C1 segment of cervical spinal cord (tissue), 14 donors: ENCODE measurements around the gene KTN1.

Source experiments
- DNase-seq, 14 donors: peaks; one replicate each; lab custom pipeline; 2025; lab: John Stamatoyannopoulos, UW

Gene KTN1

DNA sequence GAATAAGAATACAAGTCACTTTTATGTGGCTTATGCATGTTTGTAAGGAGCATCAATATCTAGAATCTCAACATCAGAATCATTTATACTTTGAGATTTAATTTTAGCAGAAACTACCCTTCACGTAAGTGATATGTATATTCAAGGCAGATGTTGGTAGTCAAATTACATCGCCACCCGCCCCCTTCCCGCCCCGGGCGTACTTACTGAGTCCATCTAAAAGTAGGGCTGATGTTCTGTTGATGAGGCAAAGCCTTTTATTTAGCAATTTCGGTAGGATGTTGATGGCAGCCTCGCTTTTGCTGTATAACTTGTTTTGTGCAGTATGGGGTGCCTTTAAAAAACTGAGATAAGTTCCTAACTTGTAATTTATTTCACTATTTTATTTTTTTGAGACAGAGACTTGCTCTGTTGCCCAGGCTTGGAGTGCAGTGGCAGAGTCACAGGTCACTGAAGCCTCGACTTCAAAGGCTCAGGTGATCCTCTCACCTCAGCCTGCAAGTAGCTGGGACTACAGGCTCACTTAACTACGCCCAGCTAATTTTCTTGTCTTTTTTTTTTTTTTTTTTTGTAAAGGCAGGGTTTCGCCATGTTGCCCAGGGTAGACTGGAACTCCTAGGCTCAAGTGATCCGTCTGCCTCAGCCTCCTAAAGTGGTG, 30.8 kb downstream of the KTN1 start:
- DNase-seq, result no peak

DNA sequence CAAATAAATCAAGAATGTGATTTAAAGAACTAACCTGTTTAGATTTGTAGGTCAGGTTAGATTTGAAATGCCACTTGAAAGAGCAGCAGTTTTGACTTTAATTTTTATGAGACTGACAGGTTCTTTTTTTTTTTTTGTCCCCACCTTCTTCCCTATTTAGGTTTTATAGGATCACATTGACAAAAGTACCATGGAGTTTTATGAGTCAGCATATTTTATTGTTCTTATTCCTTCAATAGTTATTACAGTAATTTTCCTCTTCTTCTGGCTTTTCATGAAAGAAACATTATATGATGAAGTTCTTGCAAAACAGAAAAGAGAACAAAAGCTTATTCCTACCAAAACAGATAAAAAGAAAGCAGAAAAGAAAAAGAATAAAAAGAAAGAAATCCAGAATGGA, 31.9 kb downstream of the KTN1 start:
- DNase-seq, result no peak

GRCh38 chr14:55614304-55614703, 34.3 kb downstream of the KTN1 start:
- no peak for DNase-seq

GRCh38 chr14:55620277-55620676, 40.3 kb downstream of the KTN1 start:
- DNase-seq, result no peak

DNA sequence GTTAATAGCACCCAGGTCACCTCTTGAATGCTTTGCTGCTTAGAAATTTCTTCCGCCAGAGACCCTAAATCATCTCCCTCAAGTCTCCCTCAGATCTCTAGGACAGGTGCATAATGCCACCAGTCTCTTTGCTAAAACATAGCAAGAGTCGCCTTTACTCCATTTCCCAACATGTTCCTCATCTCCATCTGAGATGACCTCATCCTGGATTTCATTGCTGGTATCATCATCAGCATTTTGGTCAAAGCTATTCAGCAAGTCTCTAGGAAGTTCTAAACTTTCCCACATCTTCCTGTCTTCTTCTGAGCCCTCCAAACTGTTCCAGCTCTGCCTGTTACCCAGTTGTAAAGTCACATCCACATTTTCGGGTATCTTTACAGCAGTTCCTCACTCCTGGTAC, 41.0 kb downstream of the KTN1 start:
- no peak for DNase-seq

- DNase-seq, result no peak
Observed at GRCh38 chr14:55621391-55621790, 41.4 kb downstream of the KTN1 start.

GRCh38 chr14:55624913-55625312, 44.9 kb downstream of the KTN1 start:
- no peak for DNase-seq

- no peak for DNase-seq
Observed at GRCh38 chr14:55625481-55625880, 45.5 kb downstream of the KTN1 start.

- DNase-seq, result no peak
Observed at GRCh38 chr14:55626131-55626530, 46.1 kb downstream of the KTN1 start.

- DNase-seq, result no peak
Observed at GRCh38 chr14:55628426-55628825, 48.4 kb downstream of the KTN1 start.

GRCh38 chr14:55638665-55639064, 58.7 kb downstream of the KTN1 start:
- DNase-seq, result no peak

- DNase-seq, result no peak
Observed at GRCh38 chr14:55641290-55641689, 61.3 kb downstream of the KTN1 start.

- no peak for DNase-seq
Observed at GRCh38 chr14:55641954-55642353, 61.9 kb downstream of the KTN1 start.

DNA sequence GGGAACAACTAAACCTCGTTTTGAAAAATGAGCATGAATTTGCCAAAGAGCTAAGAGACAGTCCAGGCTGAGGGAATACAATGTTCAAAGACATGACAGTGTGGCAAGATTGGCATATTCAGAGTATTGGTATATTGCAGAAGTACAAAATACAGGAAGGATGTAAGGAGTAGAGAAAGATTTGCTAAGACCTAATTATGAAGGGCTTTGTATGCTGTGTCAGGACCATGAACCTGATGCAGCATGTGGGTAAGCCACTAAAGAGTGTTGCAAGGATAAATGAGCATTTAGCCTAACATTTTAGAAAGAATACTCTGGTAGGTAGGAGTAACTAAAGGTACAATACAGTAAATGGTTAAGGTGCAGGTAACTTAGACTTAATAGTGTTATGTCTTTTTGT, 65.1 kb downstream of the KTN1 start:
- no peak for DNase-seq

DNA sequence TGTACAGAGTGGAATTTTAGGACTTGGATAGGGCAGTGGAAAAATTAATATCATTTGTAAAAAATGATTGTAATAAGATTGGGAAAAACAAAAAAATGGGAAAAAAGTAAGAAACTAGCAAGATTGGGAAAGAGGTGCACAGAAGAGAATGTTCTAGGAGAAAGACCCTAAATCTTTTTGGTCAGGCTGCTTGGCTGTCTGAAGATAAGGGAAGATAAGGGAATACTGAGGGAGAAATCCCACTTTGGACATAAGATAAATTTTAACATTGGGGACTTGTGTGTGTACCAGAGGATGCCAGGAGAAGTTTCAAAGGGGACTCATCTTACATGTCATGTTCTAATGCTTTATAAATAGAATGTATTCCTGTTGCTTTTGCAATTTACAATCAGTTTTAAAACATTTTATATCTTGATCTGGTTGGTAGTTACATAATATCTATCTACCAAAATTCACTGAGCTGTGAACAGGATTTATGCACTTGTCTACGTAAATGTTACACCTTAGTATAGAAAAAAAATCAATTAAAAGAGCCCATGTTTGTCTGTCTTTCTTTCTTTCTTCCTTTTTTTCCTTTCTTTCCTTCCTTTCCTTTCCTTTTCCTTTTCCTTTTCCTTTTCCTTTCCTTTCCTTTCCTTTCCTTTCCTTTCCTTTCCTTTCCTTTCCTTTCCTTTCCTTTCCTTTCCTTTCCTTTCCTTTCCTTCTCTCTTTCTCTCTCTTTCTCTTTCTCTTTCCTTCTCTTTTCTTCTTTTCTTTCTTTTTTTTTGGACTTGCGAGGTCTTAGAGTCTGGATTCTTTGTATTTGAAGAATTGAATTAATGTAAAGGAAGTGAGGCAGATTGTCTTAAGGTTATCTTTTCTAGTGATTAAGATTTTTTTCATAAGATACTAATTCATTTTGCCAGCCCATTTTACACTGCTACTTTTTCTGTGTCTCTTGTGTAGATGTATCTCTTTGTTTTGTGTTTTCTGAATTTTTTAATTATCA, 66.1 kb downstream of the KTN1 start:
- no peak for DNase-seq

- no peak for DNase-seq
Observed at GRCh38 chr14:55650992-55651391, 71.0 kb downstream of the KTN1 start.

DNA sequence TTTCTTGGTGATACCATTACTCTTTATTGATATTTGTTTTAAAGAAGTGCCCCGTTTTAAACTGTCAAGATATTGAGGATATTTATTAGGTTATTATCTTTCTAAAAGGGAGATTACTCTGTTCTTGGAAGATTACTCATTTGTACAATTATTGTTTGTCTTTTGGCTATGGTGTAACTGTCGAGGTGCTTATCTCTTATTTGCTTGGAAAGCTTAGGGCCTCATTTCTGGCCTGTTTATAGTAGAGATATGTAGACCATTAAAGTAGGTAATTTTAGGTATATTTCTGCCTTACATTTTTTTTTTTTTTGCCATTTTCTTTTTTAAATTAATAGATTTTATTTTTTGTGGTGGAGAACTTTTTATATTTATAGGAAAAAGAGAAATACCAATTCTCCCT, 74.2 kb downstream of the KTN1 start:
- DNase-seq, result no peak

DNA sequence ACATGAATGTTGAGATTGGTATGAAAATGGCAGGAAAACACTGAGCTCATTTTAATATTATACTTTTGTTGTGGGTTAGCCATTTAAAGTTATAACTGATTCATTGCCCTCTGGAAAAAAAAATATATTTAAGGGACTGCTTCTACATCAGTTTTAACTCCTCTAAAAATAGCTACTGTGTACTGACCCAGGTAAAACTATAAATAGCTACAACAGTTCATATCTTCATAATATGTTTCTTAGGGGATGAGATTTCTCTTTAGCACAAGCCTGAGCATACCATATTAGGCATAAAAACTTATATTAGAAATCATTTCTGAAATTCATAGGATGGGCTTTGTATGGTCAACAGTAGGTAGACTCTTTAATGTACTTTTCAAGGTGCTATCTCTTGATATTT, 81.0 kb downstream of the KTN1 start:
- no peak for DNase-seq

DNA sequence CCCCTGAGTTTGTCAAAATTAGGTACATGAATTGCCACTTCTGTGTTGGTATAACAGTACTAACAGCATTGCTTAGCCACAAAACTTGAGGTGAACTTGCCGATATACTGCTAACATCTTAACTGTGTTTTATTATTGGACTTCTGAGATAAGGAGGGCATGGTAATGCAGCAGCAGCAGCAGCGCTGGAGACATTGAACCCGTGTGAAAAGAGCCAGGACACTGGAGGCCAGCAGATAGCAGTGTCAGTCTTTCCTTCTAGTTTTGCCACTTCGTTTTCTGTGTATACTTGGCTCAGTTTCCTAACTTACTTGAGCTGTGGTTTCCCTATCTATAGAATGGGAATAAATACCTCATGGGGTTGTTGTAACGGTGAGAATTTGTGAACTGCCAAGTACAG, 82.7 kb downstream of the KTN1 start:
- no peak for DNase-seq

- no peak for DNase-seq
Observed at GRCh38 chr14:55665067-55665675, 85.2 kb downstream of the KTN1 start.

- DNase-seq, result no peak
Observed at GRCh38 chr14:55667801-55668200, 87.8 kb downstream of the KTN1 start.

DNA sequence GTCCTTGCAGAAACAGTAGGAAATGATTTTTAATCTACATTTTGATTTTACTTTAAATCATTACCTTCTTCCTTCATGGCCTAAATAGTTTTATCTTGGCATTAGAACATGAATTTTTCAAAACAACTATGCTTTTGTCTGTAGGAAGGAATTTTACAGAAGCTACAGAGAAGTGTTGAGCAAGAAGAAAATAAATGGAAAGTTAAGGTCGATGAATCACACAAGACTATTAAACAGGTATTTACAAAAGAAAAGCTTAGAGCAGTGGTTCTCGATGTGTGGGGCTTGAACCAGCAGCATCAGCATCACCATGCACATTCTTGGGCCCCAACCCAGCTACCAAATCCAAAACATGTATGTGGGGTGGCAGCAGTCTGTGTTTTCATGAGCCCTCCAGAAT, 91.6 kb downstream of the KTN1 start:
- no peak for DNase-seq

DNA sequence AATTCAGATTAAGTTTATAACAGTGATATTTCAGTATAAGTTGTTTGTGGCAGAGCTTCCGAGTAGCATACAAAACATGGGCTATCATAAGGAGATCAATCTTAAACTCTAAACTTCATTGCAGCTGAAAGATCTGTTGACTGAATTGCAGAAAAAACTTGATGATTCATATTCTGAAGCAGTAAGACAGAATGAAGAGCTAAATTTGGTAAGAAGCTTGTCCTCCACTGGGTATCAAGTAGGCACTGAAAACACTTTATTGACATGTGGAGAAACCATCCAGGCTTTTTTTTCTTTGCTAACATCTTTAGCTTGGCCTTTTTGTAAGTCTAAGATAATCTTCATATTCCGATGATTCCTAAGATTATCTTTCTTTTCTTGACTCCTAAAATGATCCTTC, 93.0 kb downstream of the KTN1 start:
- DNase-seq, result no peak
